Spinal cord (tissue), 10 donors: Measurements from ENCODE around the gene DCLK3. TPM values are rescaled to one million over a fixed set of nuclear protein-coding genes. Genes with fewer than 3 reads are reported as not detected.

Experiments used
- DNase-seq, 6 donors: peaks; one replicate each; pipeline versions ENCODE4 v3.0.0 to v3.0.0-alpha.2; 2013 to 2015; ENCODE audit warnings: low spot score in 6 of 6, low read depth in 4 of 6
- H3K27ac ChIP-seq: one replicate; pipeline ENCODE4 v1.5.1; 2013; ENCODE audit warnings: low read depth, low read length, control low read depth
- H3K27me3 ChIP-seq: one replicate; pipeline ENCODE4 v1.6.1; 2013; ENCODE audit warnings: low read length; ENCODE audit not compliant: control insufficient read depth, insufficient read depth
- H3K36me3 ChIP-seq: one replicate; pipeline ENCODE4 v1.6.1; 2013; ENCODE audit warnings: low read length; ENCODE audit not compliant: control insufficient read depth, insufficient read depth
- H3K4me1 ChIP-seq: one replicate; pipeline ENCODE4 v1.6.1; 2013; ENCODE audit warnings: low read length; ENCODE audit not compliant: control insufficient read depth, insufficient read depth
- H3K4me3 ChIP-seq: one replicate; pipeline ENCODE4 v1.5.1; 2013; ENCODE audit warnings: low read depth, low read length, control low read depth
- H3K9me3 ChIP-seq: one replicate; pipeline ENCODE4 v1.6.1; 2013; ENCODE audit warnings: low read length; ENCODE audit not compliant: control insufficient read depth, insufficient read depth
- WGBS: methylation state at CpG from one replicate; pipeline ENCODE4 v1.1.5; 2013; ENCODE audit warnings: missing lambda C conversion rate; ENCODE audit not compliant: insufficient coverage; 5-methylcytosine and 5-hydroxymethylcytosine counted together
- polyA plus RNA-seq, 2 donors: library from polyadenylated mRNA; unstranded; fragments of 120-200 nt; gene quantifications; one replicate each; pipeline ENCODE4 v1.2.1, GENCODE V29; 2013; ENCODE audit not compliant: insufficient read length in 2 of 2
- total RNA-seq, 2 donors: library from RNA; depleted of rRNA in 1 of 2; stranded (reverse); fragments of 120-200 nt in 1 of 2; fragments of >200 nt in 1 of 2; gene quantifications; one replicate each; pipeline versions ENCODE4 v1.2.3 to v1.2.4, GENCODE V29; 2013 to 2014
- donor health status: healthy.

The DCLK3 gene
- total and polyA plus RNA-seq, 4 donors = 3.0 to 11.8 (median 9.1) TPM

GRCh38 chr3:36795622-36796021, 31.3 kb upstream of the DCLK3 start:
- Histone ChIP-seq H3K4me3 (no peak overlapping the region), H3K4me1 (no peaks in the 10 kb centered on the region), H3K9me3 (no peaks in the 10 kb centered on the region), H3K36me3 (no peaks in the 10 kb centered on the region), H3K27me3 (no peaks in the 10 kb centered on the region), H3K27ac (no peak overlapping the region)
- DNase-seq = no peak
- WGBS = 88% methylated on average over 1 of the region's 1 CpG

- H3K27me3 ChIP-seq = no peaks in the 10 kb centered on the region
- WGBS = no CpG with 5 or more reads among the region's 4 CpGs
- DNase-seq = no peak
- no peaks in the 10 kb centered on the region for H3K9me3 ChIP-seq
- H3K4me3 ChIP-seq = no peak overlapping the region
- H3K4me1 ChIP-seq = no peaks in the 10 kb centered on the region
- H3K27ac ChIP-seq = no peak overlapping the region
- no peaks in the 10 kb centered on the region for H3K36me3 ChIP-seq
These were observed 28.0 kb upstream of the DCLK3 start for GRCh38 chr3:36792342-36792741.

GRCh38 chr3:36790765-36791164, 26.4 kb upstream of the DCLK3 start:
- Histone ChIP-seq H3K4me3 (no peak overlapping the region), H3K36me3 (no peaks in the 10 kb centered on the region), H3K4me1 (no peaks in the 10 kb centered on the region), H3K27me3 (no peaks in the 10 kb centered on the region), H3K27ac (no peak overlapping the region), H3K9me3 (no peaks in the 10 kb centered on the region)
- DNase-seq = no peak
- WGBS = 81% methylated on average over 3 of the region's 6 CpGs

- no peak overlapping the region for H3K4me3 ChIP-seq
- no peaks in the 10 kb centered on the region for H3K9me3 ChIP-seq
- no peaks in the 10 kb centered on the region for H3K36me3 ChIP-seq
- WGBS = 74% methylated on average over 3 of the region's 3 CpGs
- no peak for DNase-seq
- no peaks in the 10 kb centered on the region for H3K4me1 ChIP-seq
- no peak overlapping the region for H3K27ac ChIP-seq
- H3K27me3 ChIP-seq = no peaks in the 10 kb centered on the region
These were observed 22.9 kb upstream of the DCLK3 start for GRCh38 chr3:36786921-36787890.

- Histone ChIP-seq H3K36me3 (no peaks in the 10 kb centered on the region), H3K9me3 (no peaks in the 10 kb centered on the region), H3K27ac (no peak overlapping the region), H3K27me3 (no peaks in the 10 kb centered on the region), H3K4me3 (no peak overlapping the region), H3K4me1 (no peaks in the 10 kb centered on the region)
- no CpG with 5 or more reads among the region's 3 CpGs for WGBS
- no peak for DNase-seq
These were observed 19.8 kb upstream of the DCLK3 start for GRCh38 chr3:36784138-36784635.

- WGBS = 71% methylated on average over 1 of the region's 2 CpGs
- Histone ChIP-seq H3K36me3 (no peaks in the 10 kb centered on the region), H3K4me3 (no peak overlapping the region), H3K27me3 (no peaks in the 10 kb centered on the region), H3K4me1 (no peaks in the 10 kb centered on the region), H3K9me3 (no peaks in the 10 kb centered on the region), H3K27ac (no peak overlapping the region)
- no peak for DNase-seq
These were observed 13.3 kb upstream of the DCLK3 start for GRCh38 chr3:36777424-36778218.

GRCh38 chr3:36776436-36776835, 12.1 kb upstream of the DCLK3 start:
- no peak overlapping the region for H3K27ac ChIP-seq
- H3K9me3 ChIP-seq = no peaks in the 10 kb centered on the region
- H3K4me3 ChIP-seq = no peak overlapping the region
- no peaks in the 10 kb centered on the region for H3K4me1 ChIP-seq
- no peak for DNase-seq
- WGBS = 40% methylated on average over 1 of the region's 2 CpGs
- H3K36me3 ChIP-seq = no peaks in the 10 kb centered on the region
- no peaks in the 10 kb centered on the region for H3K27me3 ChIP-seq

GRCh38 chr3:36774052-36774451, 9.7 kb upstream of the DCLK3 start:
- H3K36me3 ChIP-seq = no peaks in the 10 kb centered on the region
- WGBS = no CpG with 5 or more reads among the region's 3 CpGs
- no peaks in the 10 kb centered on the region for H3K9me3 ChIP-seq
- DNase-seq = no peak
- no peak overlapping the region for H3K27ac ChIP-seq
- no peak overlapping the region for H3K4me3 ChIP-seq
- H3K4me1 ChIP-seq = no peaks in the 10 kb centered on the region
- no peaks in the 10 kb centered on the region for H3K27me3 ChIP-seq

- Histone ChIP-seq H3K4me1 (no peaks in the 10 kb centered on the region), H3K4me3 (no peak overlapping the region), H3K27ac (no peak overlapping the region), H3K36me3 (no peaks in the 10 kb centered on the region), H3K9me3 (no peaks in the 10 kb centered on the region), H3K27me3 (no peaks in the 10 kb centered on the region)
- DNase-seq = peak in 1 of 6 donors; percentile 87
These were observed 7.6 kb upstream of the DCLK3 start for GRCh38 chr3:36771931-36772330.
